ENCODE results near the gene GCA.

Gene GCA

GRCh38 chr2:162403884-162404283 is 60.0 kb downstream of the GCA start:
- no peak overlapping the region for H3K4me2 ChIP-seq (ENCODE audit: low read length)
- no peak overlapping the region for H2AK5ac ChIP-seq (ENCODE audit: low read length)
- DNase-seq, result no peak
- H3K4me1 ChIP-seq (ENCODE audit: control insufficient read depth in 1 of 2, insufficient read depth in 2 of 2, low read length in 2 of 2), result no peaks in the 10 kb centered on the region
- H3K4me3 ChIP-seq (ENCODE audit: low read depth, low read length), result no peak overlapping the region
- H3K14ac ChIP-seq (ENCODE audit: low read length), result no peak overlapping the region
- no peak overlapping the region for H3K23ac ChIP-seq (ENCODE audit: low read length)
- no peak overlapping the region for H4K91ac ChIP-seq (ENCODE audit: low read depth, low read length)
- no peak overlapping the region for H2BK12ac ChIP-seq (ENCODE audit: low read length)
- H3K18ac ChIP-seq (ENCODE audit: low read length), result no peak overlapping the region
- no peak overlapping the region for H3K9ac ChIP-seq (ENCODE audit: low read length)
- no peak overlapping the region for H4K12ac ChIP-seq (ENCODE audit: low read depth, low read length)
- no peaks in the 10 kb centered on the region for H3K79me1 ChIP-seq (ENCODE audit: low read length)
- WGBS (ENCODE audit: extremely low coverage, insufficient coverage, insufficient read length), result no CpG with 5 or more reads among the region's 1 CpG
- no peaks in the 10 kb centered on the region for H3K36me3 ChIP-seq (ENCODE audit: control insufficient read depth in 1 of 2, insufficient read depth in 2 of 2, low read length in 2 of 2)
- H3K27ac ChIP-seq (ENCODE audit: low read depth, low read length), result no peak overlapping the region
- H3K9me3 ChIP-seq (ENCODE audit: insufficient read depth, low read depth, low read length), result no peaks in the 10 kb centered on the region
- H3K79me2 ChIP-seq (ENCODE audit: control insufficient read depth, insufficient read depth, low read length, poor library complexity), result no peaks in the 10 kb centered on the region
- no peak overlapping the region for H4K8ac ChIP-seq (ENCODE audit: low read depth, low read length)
- H3K27me3 ChIP-seq (ENCODE audit: insufficient read depth, low read length), result no peaks in the 10 kb centered on the region
- H3K4ac ChIP-seq (ENCODE audit: low read depth, low read length), result no peak overlapping the region
- no peak overlapping the region for H2BK120ac ChIP-seq (ENCODE audit: insufficient read depth, low read length, poor library complexity)
- no peak overlapping the region for H2BK5ac ChIP-seq (ENCODE audit: low read depth, low read length, poor library complexity)
- H2AFZ ChIP-seq (ENCODE audit: insufficient read depth, low read length, poor library complexity), result no peak overlapping the region

Data from trophoblast cell (in vitro differentiated cells and primary cell).